GM21723 (cell line): ENCODE measurements around the gene SPZ1.
"Not testable (repeated sequence)": the region's sequence is repeated elsewhere in the genome, so short reads cannot be mapped to it uniquely, and the experiment has no call there.

ENCODE experiments used
- ATAC-seq: cut with Tn5 transposase; IDR thresholded peaks from one replicate; pipeline ENCODE4 v1.9.1; 2021; ENCODE audit warnings: mild to moderate bottlenecking, moderate library complexity; ENCODE audit not compliant: unreplicated experiment

Gene SPZ1

GRCh38 chr5:80326468-80326867, 6.7 kb downstream of the SPZ1 start:
- no peak for ATAC-seq

- no peak for ATAC-seq
Observed at GRCh38 chr5:80337379-80337778, 17.6 kb downstream of the SPZ1 start.

- ATAC-seq: no peak
Observed at GRCh38 chr5:80339116-80339515, 19.3 kb downstream of the SPZ1 start.

- ATAC-seq: no peak
Observed at GRCh38 chr5:80341016-80341775, 21.4 kb downstream of the SPZ1 start.

GRCh38 chr5:80343067-80343466, 23.3 kb downstream of the SPZ1 start:
- no peak for ATAC-seq

- ATAC-seq: no peak
Observed at GRCh38 chr5:80346055-80346454, 26.3 kb downstream of the SPZ1 start.

GRCh38 chr5:80348171-80348570, 28.4 kb downstream of the SPZ1 start:
- no peak for ATAC-seq

GRCh38 chr5:80351019-80351418, 31.2 kb downstream of the SPZ1 start:
- ATAC-seq: not testable (repeated sequence)

GRCh38 chr5:80355686-80356085, 35.9 kb downstream of the SPZ1 start:
- no peak for ATAC-seq

- ATAC-seq: no peak
Observed at GRCh38 chr5:80357671-80358070, 37.9 kb downstream of the SPZ1 start.

- no peak for ATAC-seq
Observed at GRCh38 chr5:80360914-80361444, 41.2 kb downstream of the SPZ1 start.

- ATAC-seq: no peak
Observed at GRCh38 chr5:80364892-80365291, 45.1 kb downstream of the SPZ1 start.

GRCh38 chr5:80368661-80369480, 49.1 kb downstream of the SPZ1 start:
- ATAC-seq: no peak

GRCh38 chr5:80369521-80369920, 49.7 kb downstream of the SPZ1 start:
- ATAC-seq: no peak

GRCh38 chr5:80370390-80370789, 50.6 kb downstream of the SPZ1 start:
- ATAC-seq: no peak
